Stomach (tissue), 4 donors: Measurements from ENCODE around the gene CAMK2B.

ENCODE experiments used
- CTCF ChIP-seq, 7 experiments: fragments of 450-650 bp in 4 of 7; fragments of 200-600 bp in 3 of 7; sonication (generic) in 3 of 7; IDR thresholded peaks; one replicate each; pipeline ENCODE4 v1.5.1; 2016 to 2019; ENCODE audit warnings: antibody characterized with exemption in 7 of 7, control low read depth in 2 of 7, mild to moderate bottlenecking in 1 of 7
- POLR2A ChIP-seq, 4 donors: fragments of 450-650 bp; IDR thresholded peaks; one replicate each; pipeline ENCODE4 v1.6.1; 2016; ENCODE audit warnings: antibody characterized with exemption in 4 of 4, control low read depth in 2 of 4, mild to moderate bottlenecking in 1 of 4, moderate library complexity in 1 of 4

DNA sequence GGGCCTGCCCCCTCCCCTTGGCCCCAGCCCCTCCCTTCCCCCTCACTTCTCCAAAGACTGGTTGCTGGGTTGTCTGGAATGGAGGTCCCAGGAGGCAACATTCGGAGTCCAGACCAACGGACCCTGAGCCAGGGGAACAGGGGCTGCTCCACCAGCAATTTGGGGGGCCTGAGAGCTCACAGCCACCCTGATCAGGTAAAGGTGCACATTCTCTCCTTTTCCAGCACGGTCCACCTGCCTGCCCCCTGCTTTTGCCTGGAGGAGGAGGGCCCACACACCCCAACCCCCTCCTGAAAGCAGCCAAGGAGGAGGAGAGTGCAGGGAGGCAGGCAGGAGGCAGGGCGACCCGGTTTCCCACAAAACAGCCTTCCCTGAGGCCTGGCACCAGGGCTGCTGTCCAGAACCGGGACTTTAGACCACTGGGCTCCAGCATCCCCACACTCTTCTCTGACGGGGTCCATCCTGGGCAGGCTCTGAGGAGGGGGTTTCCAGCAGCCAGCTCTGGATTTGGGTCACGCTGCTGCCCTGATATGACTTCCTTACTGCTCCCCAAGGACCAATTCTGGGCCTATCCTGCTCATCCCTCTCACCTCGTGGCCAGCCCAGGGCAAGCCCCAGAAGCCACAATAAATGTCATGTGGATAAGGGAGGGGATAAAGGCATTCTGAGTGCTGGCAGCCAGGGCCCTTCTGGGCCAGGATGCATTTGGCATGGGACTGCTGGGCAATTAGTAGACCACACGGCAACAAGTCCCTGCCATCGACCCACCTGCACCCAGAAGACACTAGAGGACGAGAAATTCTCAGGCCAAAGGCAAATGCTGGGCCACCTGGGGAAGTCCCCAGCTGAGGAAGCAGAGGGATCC, 1.1 kb upstream of the CAMK2B start:
- TF ChIP-seq CTCF (IDR thresholded peaks at IDR 0.05) (no peak), POLR2A (IDR thresholded peaks at IDR 0.05) (no peak)
